Parathyroid adenoma (tissue), 2 donors: Measurements from ENCODE around the gene ANAPC13.

ENCODE experiments used
- H2AFZ ChIP-seq: fragments of 300-600 bp; sonication (generic); one replicate; pipeline ENCODE4 v1.7.0; 2017; ENCODE audit warnings: antibody characterized with exemption, mild to moderate bottlenecking
- H3K27ac ChIP-seq: fragments of 300-600 bp; sonication (generic); one replicate; pipeline ENCODE4 v1.7.0; 2017
- H3K27me3 ChIP-seq: fragments of 300-600 bp; sonication (generic); one replicate; pipeline ENCODE4 v1.7.0; 2017; ENCODE audit warnings: low read length; ENCODE audit not compliant: control insufficient read depth, insufficient read depth
- H3K36me3 ChIP-seq: fragments of 300-600 bp; sonication (generic); one replicate; pipeline ENCODE4 v1.7.0; 2017; ENCODE audit warnings: low read length; ENCODE audit not compliant: control insufficient read depth, insufficient read depth
- H3K4me1 ChIP-seq: fragments of 300-600 bp; sonication (generic); one replicate; pipeline ENCODE4 v1.7.0; 2017; ENCODE audit warnings: control low read depth
- H3K4me2 ChIP-seq: fragments of 300-600 bp; sonication (generic); one replicate; pipeline ENCODE4 v1.7.0; 2017; ENCODE audit warnings: low read length
- H3K4me3 ChIP-seq: fragments of 300-600 bp; sonication (generic); one replicate; pipeline ENCODE4 v1.7.0; 2017; ENCODE audit warnings: low read depth, low read length
- H3K79me2 ChIP-seq: fragments of 300-600 bp; sonication (generic); one replicate; pipeline ENCODE4 v1.7.0; 2017; ENCODE audit warnings: control low read depth
- H3K9ac ChIP-seq: fragments of 300-600 bp; sonication (generic); one replicate; pipeline ENCODE4 v1.7.0; 2017; ENCODE audit warnings: mild to moderate bottlenecking
- H3K9me3 ChIP-seq: fragments of 300-600 bp; sonication (generic); one replicate; pipeline ENCODE4 v1.7.0; 2017; ENCODE audit warnings: low read length; ENCODE audit not compliant: control insufficient read depth
- CTCF ChIP-seq: fragments of 300-600 bp; sonication (generic); IDR thresholded peaks from one replicate; pipeline ENCODE4 v1.7.0; 2017; ENCODE audit warnings: antibody characterized with exemption, mild to moderate bottlenecking
- donor health status: primary hyperparathyroidism.

ANAPC13 gene

DNA sequence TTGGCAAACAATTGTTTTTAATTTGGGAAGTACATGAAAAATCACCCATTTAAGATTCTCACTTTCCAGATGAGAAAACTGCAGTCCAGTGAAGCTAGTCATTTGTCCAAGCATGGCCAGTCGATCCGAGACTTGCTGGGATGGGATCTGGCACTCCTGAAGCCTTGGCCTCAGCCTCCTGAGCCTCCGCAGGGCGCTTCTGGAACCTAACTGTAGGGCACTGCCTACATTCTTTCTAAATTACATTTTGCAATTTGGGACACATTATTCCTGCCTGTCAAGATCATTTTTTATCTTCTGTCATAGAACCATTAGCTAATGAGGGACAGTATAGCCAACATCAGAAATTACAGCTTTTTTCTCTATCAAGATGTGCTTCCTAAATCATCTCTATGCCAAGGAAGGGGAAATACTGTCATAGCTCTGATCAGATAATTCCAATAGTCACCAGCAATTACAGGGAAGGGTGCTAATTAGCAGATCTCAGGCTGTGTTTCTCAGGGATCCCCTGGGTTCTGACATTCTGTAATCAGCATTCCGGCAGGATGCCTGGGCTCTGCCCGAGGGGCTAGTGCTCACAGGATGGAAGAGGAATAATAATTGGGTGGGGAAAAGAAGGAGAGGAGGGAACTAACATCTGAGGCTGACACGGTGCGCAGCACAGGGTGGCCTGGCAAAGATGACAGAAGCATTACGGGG is 28.3 kb downstream of the ANAPC13 start:
- no peak overlapping the region for H3K4me3 ChIP-seq
- no peak overlapping the region for H2AFZ ChIP-seq
- no peaks in the 10 kb centered on the region for H3K36me3 ChIP-seq
- no peak overlapping the region for H3K9ac ChIP-seq
- peaks cover 3% of the 10 kb centered on the region for H3K4me1 ChIP-seq
- no peak overlapping the region for H3K27ac ChIP-seq
- H3K79me2 ChIP-seq: no peaks in the 10 kb centered on the region
- H3K27me3 ChIP-seq: no peaks in the 10 kb centered on the region
- H3K9me3 ChIP-seq: no peaks in the 10 kb centered on the region
- no peak for TF ChIP-seq CTCF
- no peak overlapping the region for H3K4me2 ChIP-seq

DNA sequence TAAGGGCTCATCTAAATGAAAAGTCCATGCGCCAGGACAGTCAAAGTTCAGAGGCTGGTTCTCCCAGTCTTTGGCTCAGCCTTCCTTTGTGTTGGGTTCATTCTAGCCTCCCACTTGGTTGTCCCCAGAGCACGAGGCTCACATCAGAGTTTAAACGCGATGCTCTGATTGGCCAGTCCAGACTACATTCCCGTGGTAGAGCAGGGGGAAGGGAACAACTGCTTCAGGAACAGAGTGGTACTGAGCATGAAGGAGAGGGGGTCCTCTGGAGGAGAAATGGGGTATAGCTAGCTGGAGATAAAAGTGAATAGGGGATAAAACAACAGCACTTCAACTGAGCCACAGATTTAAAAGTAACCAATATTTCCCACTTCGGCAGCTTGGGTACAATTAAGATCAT is 32.2 kb downstream of the ANAPC13 start:
- H3K4me3 ChIP-seq: no peak overlapping the region
- H3K4me1 ChIP-seq: no peaks in the 10 kb centered on the region
- H3K27ac ChIP-seq: no peak overlapping the region
- no peak overlapping the region for H2AFZ ChIP-seq
- H3K36me3 ChIP-seq: no peaks in the 10 kb centered on the region
- H3K9ac ChIP-seq: no peak overlapping the region
- H3K27me3 ChIP-seq: no peaks in the 10 kb centered on the region
- H3K9me3 ChIP-seq: no peaks in the 10 kb centered on the region
- H3K79me2 ChIP-seq: no peaks in the 10 kb centered on the region
- no peak overlapping the region for H3K4me2 ChIP-seq
- TF ChIP-seq CTCF: no peak

DNA sequence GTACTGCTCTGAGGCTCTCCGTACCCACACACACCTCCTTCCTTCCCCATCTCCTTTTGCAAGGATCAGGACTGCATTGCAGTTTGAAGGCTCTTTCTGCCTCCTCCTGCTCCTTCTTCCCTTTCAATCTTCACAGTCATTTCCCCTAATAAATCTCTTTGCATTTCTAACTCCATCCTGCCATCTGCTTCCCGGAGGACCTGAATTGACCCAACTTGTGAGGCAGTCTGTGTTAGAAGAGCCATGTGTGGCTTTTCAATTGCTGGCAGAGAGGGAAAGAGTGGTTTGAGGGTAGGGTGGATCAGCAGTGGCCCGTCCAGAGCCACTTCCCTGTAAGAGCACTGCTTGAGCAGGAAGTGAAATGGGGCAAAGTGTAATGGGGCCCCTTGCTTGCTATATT is 35.8 kb downstream of the ANAPC13 start:
- no peak for TF ChIP-seq CTCF
- Histone ChIP-seq H3K9ac (no peak overlapping the region), H3K4me2 (no peak overlapping the region), H3K79me2 (no peaks in the 10 kb centered on the region), H3K27ac (no peak overlapping the region), H3K4me1 (peaks cover 5% of the 10 kb centered on the region), H3K4me3 (no peak overlapping the region), H3K27me3 (no peaks in the 10 kb centered on the region), H3K9me3 (no peaks in the 10 kb centered on the region), H3K36me3 (no peaks in the 10 kb centered on the region), H2AFZ (no peak overlapping the region)

DNA sequence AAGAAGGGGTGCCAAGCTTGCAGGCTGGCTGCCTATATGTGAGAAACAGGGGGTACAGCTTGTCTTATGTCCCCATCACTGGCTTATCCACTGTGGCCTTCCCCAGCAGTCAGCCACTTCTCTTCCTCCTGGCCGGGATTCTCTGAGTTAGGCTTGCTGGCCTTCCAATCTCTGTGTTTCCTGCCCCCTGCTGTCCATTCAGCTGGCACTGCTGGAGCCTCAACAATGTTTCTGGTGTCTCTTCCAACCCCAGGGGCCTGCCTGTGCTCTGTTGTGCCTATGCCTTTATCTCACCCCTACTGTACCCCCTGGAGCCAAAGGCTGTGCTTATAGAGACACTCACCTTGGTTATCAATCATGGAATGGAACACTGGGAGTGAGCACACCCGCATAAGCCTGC is 36.5 kb downstream of the ANAPC13 start:
- no peak overlapping the region for H3K9ac ChIP-seq
- no peaks in the 10 kb centered on the region for H3K27me3 ChIP-seq
- no peaks in the 10 kb centered on the region for H3K9me3 ChIP-seq
- H3K4me2 ChIP-seq: no peak overlapping the region
- no peaks in the 10 kb centered on the region for H3K79me2 ChIP-seq
- peak; percentile 62 for TF ChIP-seq CTCF
- no peaks in the 10 kb centered on the region for H3K36me3 ChIP-seq
- H3K4me1 ChIP-seq: peaks cover 5% of the 10 kb centered on the region
- H3K27ac ChIP-seq: no peak overlapping the region
- H2AFZ ChIP-seq: no peak overlapping the region
- H3K4me3 ChIP-seq: no peak overlapping the region

GRCh38 chr3:134448664-134449063 is 37.1 kb downstream of the ANAPC13 start:
- H3K4me2 ChIP-seq: no peak overlapping the region
- no peaks in the 10 kb centered on the region for H3K79me2 ChIP-seq
- no peaks in the 10 kb centered on the region for H3K27me3 ChIP-seq
- H2AFZ ChIP-seq: no peak overlapping the region
- H3K4me1 ChIP-seq: peaks cover 5% of the 10 kb centered on the region
- no peak overlapping the region for H3K9ac ChIP-seq
- H3K27ac ChIP-seq: no peak overlapping the region
- no peaks in the 10 kb centered on the region for H3K36me3 ChIP-seq
- H3K4me3 ChIP-seq: no peak overlapping the region
- no peaks in the 10 kb centered on the region for H3K9me3 ChIP-seq
- TF ChIP-seq CTCF: no peak
